H1 (cell line): Measurements from ENCODE around the gene UPK2. TPM values are rescaled to one million over a fixed set of nuclear protein-coding genes. Genes with fewer than 3 reads are reported as not detected.
A peak's percentile ranks its signal among the peaks of the same experiment; 100 is the strongest.

Experiments
- CTCF ChIA-PET: fragments of 300-600 bp; sonication (Branson Sonifier 250); formaldehyde crosslinking; loops from one replicate; lab custom pipeline; 2021; ENCODE audit not compliant: partially characterized antibody; lab: Charles Lee
- POLR2A ChIA-PET: fragments of 300-600 bp; sonication (Branson Sonifier 250); formaldehyde crosslinking; loops from one replicate; lab custom pipeline; 2021; ENCODE audit warnings: inconsistent platforms; ENCODE audit not compliant: partially characterized antibody; lab: Charles Lee
- DNase-seq, 2 experiments: peaks; one replicate each; pipeline versions ENCODE4 v3.0.0 to v3.0.0-alpha.2; 2010 to 2022; ENCODE audit warnings: low spot score in 2 of 2, low read depth in 1 of 2, mixed read lengths in 1 of 2
- FAIRE-seq: peaks from 2 replicates; lab custom pipeline; 2011; peaks lifted over from hg19 to GRCh38; lab: Jason Lieb, UNC
- H2AFZ ChIP-seq: 2 replicates; pipeline ENCODE4 v1.8.1; 2012; ENCODE audit warnings: low read length, inconsistent platforms
- H2AK5ac ChIP-seq: 2 replicates; pipeline ENCODE4 v1.6.1; 2013; ENCODE audit warnings: low read depth, low read length
- H2BK120ac ChIP-seq: replicated peaks from 2 replicates; pipeline ENCODE3; 2013; ENCODE audit warnings: low read depth, low read length, inconsistent platforms
- H2BK12ac ChIP-seq: 2 replicates; pipeline ENCODE4 v1.6.1; 2013; ENCODE audit warnings: low read depth, low read length
- H2BK15ac ChIP-seq: 2 replicates; pipeline ENCODE4 v1.6.1; 2013; ENCODE audit warnings: low read length
- H2BK20ac ChIP-seq: 2 replicates; pipeline ENCODE4 v1.6.1; 2013; ENCODE audit warnings: low read length
- H2BK5ac ChIP-seq: 2 replicates; pipeline ENCODE4 v1.6.1; 2013; ENCODE audit warnings: low read depth, low read length
- H3K14ac ChIP-seq: 2 replicates; pipeline ENCODE4 v1.6.1; 2013; ENCODE audit warnings: inconsistent platforms; ENCODE audit not compliant: insufficient read length
- H3K18ac ChIP-seq: 2 replicates; pipeline ENCODE4 v1.6.1; 2013; ENCODE audit warnings: low read length; ENCODE audit errors: extremely low read depth
- H3K23ac ChIP-seq: 2 replicates; pipeline ENCODE4 v1.6.1; 2013; ENCODE audit warnings: inconsistent platforms; ENCODE audit not compliant: insufficient read length
- H3K23me2 ChIP-seq: 2 replicates; pipeline ENCODE4 v1.6.1; 2013; ENCODE audit warnings: low read depth, low read length
- H3K27ac ChIP-seq: 2 replicates; pipeline ENCODE4 v1.6.1; 2011; ENCODE audit warnings: low read depth, low read length, inconsistent platforms
- H3K27me3 ChIP-seq, 4 experiments: replicated peaks in 1 of 4; 1 replicate in 1 of 4; 2 replicates in 3 of 4; pipeline versions ENCODE4 v1.6.1 to v1.8.1; 2011 to 2013; ENCODE audit warnings: low read length in 3 of 4, mild to moderate bottlenecking in 3 of 4, inconsistent platforms in 2 of 4, mixed read lengths in 2 of 4, moderate library complexity in 1 of 4; ENCODE audit not compliant: control insufficient read depth in 3 of 4, insufficient read depth in 3 of 4; ENCODE audit errors: extremely low read depth in 1 of 4
- H3K36me3 ChIP-seq, 4 experiments: 2 replicates each; pipeline versions ENCODE4 v1.6.1 to v1.8.1; 2011 to 2013; ENCODE audit warnings: mild to moderate bottlenecking in 4 of 4, low read length in 3 of 4, moderate library complexity in 2 of 4, control low read depth in 1 of 4, inconsistent platforms in 1 of 4; ENCODE audit not compliant: insufficient read depth in 4 of 4, control insufficient read depth in 2 of 4
- H3K4ac ChIP-seq: replicated peaks from 2 replicates; pipeline ENCODE3; 2013; ENCODE audit warnings: low read length, low read depth, mixed read lengths, inconsistent platforms; ENCODE audit not compliant: insufficient read length
- H3K4me1 ChIP-seq, 4 experiments: replicated peaks in 1 of 4; 1 replicate in 1 of 4; 2 replicates in 3 of 4; pipeline versions ENCODE4 v1.6.1 to v1.8.1; 2011 to 2013; ENCODE audit warnings: low read length in 3 of 4, inconsistent platforms in 2 of 4, mixed read lengths in 1 of 4; ENCODE audit not compliant: insufficient read depth in 4 of 4, control insufficient read depth in 3 of 4
- H3K4me2 ChIP-seq, 2 experiments: 2 replicates each; pipeline versions ENCODE4 v1.6.1 to v1.8.1; 2011 to 2013; ENCODE audit warnings: low read depth in 2 of 2, low read length in 2 of 2, control low read depth in 1 of 2, inconsistent platforms in 1 of 2, mild to moderate bottlenecking in 1 of 2; ENCODE audit not compliant: insufficient read depth in 1 of 2
- H3K4me3 ChIP-seq, 4 experiments: fragments of 200-600, 300-600 bp in 1 of 4; sonication (generic), shearing (Covaris generic), sonication (Bioruptor Twin) in 1 of 4; 2 replicates each; pipeline versions ENCODE4 v1.5.1 to v1.8.1; 2011 to 2016; ENCODE audit warnings: low read length in 4 of 4, low read depth in 3 of 4, control low read depth in 2 of 4, inconsistent platforms in 2 of 4, mild to moderate bottlenecking in 2 of 4, mixed read lengths in 1 of 4, moderate library complexity in 1 of 4; ENCODE audit not compliant: insufficient read depth in 2 of 4; ENCODE audit errors: extremely low read depth in 1 of 4
- H3K56ac ChIP-seq: replicated peaks from 2 replicates; pipeline ENCODE3; 2013; ENCODE audit warnings: low read depth, mild to moderate bottlenecking, mixed read lengths, low read length, inconsistent platforms; ENCODE audit not compliant: insufficient read length
- H3K79me1 ChIP-seq: 2 replicates; pipeline ENCODE4 v1.6.1; 2013; ENCODE audit warnings: low read depth, low read length, control low read depth
- H3K79me2 ChIP-seq, 2 experiments: 2 replicates each; pipeline versions ENCODE4 v1.6.1 to v1.8.1; 2012 to 2013; ENCODE audit warnings: low read length in 2 of 2, mild to moderate bottlenecking in 2 of 2, inconsistent platforms in 1 of 2; ENCODE audit not compliant: insufficient read depth in 2 of 2, control insufficient read depth in 1 of 2
- H3K9ac ChIP-seq, 4 experiments: replicated peaks in 1 of 4; 1 replicate in 1 of 4; 2 replicates in 3 of 4; pipeline versions ENCODE4 v1.6.1 to v1.8.1; 2011 to 2013; ENCODE audit warnings: low read depth in 3 of 4, low read length in 3 of 4, control low read depth in 2 of 4, mild to moderate bottlenecking in 2 of 4, moderate library complexity in 2 of 4, inconsistent platforms in 1 of 4; ENCODE audit errors: extremely low read depth in 1 of 4
- H3K9me3 ChIP-seq, 2 experiments: 2 replicates each; pipeline versions ENCODE4 v1.6.1 to v1.8.1; 2012 to 2013; ENCODE audit warnings: mild to moderate bottlenecking in 2 of 2, moderate library complexity in 2 of 2, control low read depth in 1 of 2, inconsistent platforms in 1 of 2, low read depth in 1 of 2, low read length in 1 of 2, mixed read lengths in 1 of 2; ENCODE audit not compliant: insufficient read depth in 2 of 2
- H4K20me1 ChIP-seq, 2 experiments: replicated peaks in 1 of 2; 2 replicates each; pipeline versions ENCODE3 to v1.8.1; 2011 to 2013; ENCODE audit warnings: inconsistent platforms in 2 of 2, low read length in 2 of 2, mild to moderate bottlenecking in 1 of 2; ENCODE audit not compliant: insufficient read depth in 2 of 2, control insufficient read depth in 1 of 2
- H4K5ac ChIP-seq: 2 replicates; pipeline ENCODE4 v1.6.1; 2013; ENCODE audit warnings: low read length, low read depth, mixed read lengths, inconsistent platforms; ENCODE audit not compliant: insufficient read length
- H4K8ac ChIP-seq: 2 replicates; pipeline ENCODE4 v1.8.0; 2013; ENCODE audit warnings: mild to moderate bottlenecking, moderate library complexity, low read length, inconsistent platforms; ENCODE audit not compliant: insufficient read depth; ENCODE audit errors: extremely low read depth
- H4K91ac ChIP-seq: replicated peaks from 2 replicates; pipeline ENCODE3; 2013; ENCODE audit warnings: low read length, mixed read lengths, inconsistent platforms; ENCODE audit not compliant: insufficient read length
- CBX5 ChIP-seq: fragments of 300-800, 300-1000 bp; sonication (generic); IDR thresholded peaks from 2 replicates; pipeline ENCODE4 v1.7.1; 2016; ENCODE audit warnings: antibody characterized with exemption, low read length, low read depth
- CREB1 ChIP-seq: IDR thresholded peaks from 2 replicates; pipeline ENCODE4 v1.6.1; 2012; ENCODE audit warnings: inconsistent platforms
- CTBP2 ChIP-seq: IDR thresholded peaks from 2 replicates; pipeline ENCODE4 v1.7.0; 2011; ENCODE audit warnings: borderline replicate concordance, mild to moderate bottlenecking, moderate library complexity, mixed read lengths, low read length; ENCODE audit not compliant: insufficient read depth, insufficient read length
- E2F6 ChIP-seq: IDR thresholded peaks from 2 replicates; pipeline ENCODE4 v1.6.1; 2012; ENCODE audit warnings: inconsistent platforms
- KDM4A ChIP-seq: IDR thresholded peaks from one replicate; pipeline ENCODE4 v1.7.1; 2012; ENCODE audit warnings: low read depth, mild to moderate bottlenecking, moderate library complexity, low read length, inconsistent platforms; ENCODE audit not compliant: severe bottlenecking
- PHF8 ChIP-seq: fragments of 200-600 bp; sonication (generic); conservative IDR thresholded peaks from 2 replicates; pipeline ENCODE4 v1.7.1; 2012; ENCODE audit warnings: low read depth, mild to moderate bottlenecking, inconsistent platforms, low read length, moderate library complexity
- SIRT6 ChIP-seq: IDR thresholded peaks from one replicate; pipeline ENCODE4 v1.7.1; 2012; ENCODE audit warnings: low read length, inconsistent platforms
- SUZ12 ChIP-seq: fragments of 200-600 bp; sonication (generic); IDR thresholded peaks from 2 replicates; pipeline ENCODE4 v1.6.1; 2012; ENCODE audit warnings: mild to moderate bottlenecking, inconsistent platforms, low read length, moderate library complexity, mixed read lengths
- WGBS, 2 experiments: shearing (Covaris generic) in 1 of 2; methylation state at CpG; one replicate each; pipeline versions ENCODE4 v1.1.6 to v1.1.7; 2013 to 2015; ENCODE audit warnings: low lambda C conversion rate in 2 of 2, mixed read lengths in 2 of 2, inconsistent platforms in 1 of 2, low coverage in 1 of 2, missing lambda C conversion rate in 1 of 2; ENCODE audit not compliant: insufficient replicate concordance in 2 of 2, insufficient coverage in 1 of 2, insufficient read length in 1 of 2; ENCODE audit errors: extremely low coverage in 1 of 2, missing lambda C conversion rate in 1 of 2; 5-methylcytosine and 5-hydroxymethylcytosine counted together
- polyA plus RNA-seq, 7 experiments: library from polyadenylated mRNA; depleted of rRNA in 3 of 7; stranded (reverse) in 5 of 7; unstranded in 2 of 7; fragments of >200 nt in 5 of 7; fragments of 200-250 nt in 2 of 7; gene quantifications; 1 replicate in 5 of 7; 2 replicates in 1 of 7; 4 replicates in 1 of 7; pipeline versions ENCODE4 v1.2.1 to v1.2.3, GENCODE V29; 2011 to 2013; ENCODE audit warnings: missing spikeins in 2 of 7, mixed read lengths in 2 of 7
- total RNA-seq: library from RNA; stranded (reverse); fragmentation: NEBNext Ultra II Directional; extraction: Animal tissue kit (Norgen Biotek cat#: 25700); gene quantifications from 2 replicates; pipeline ENCODE4 v1.2.1, GENCODE V29; 2021
- TF ChIP-seq, protein P1 (sequence below): IDR thresholded peaks from 2 replicates; pipeline ENCODE4 v1.6.1; 2012; ENCODE audit warnings: inconsistent platforms

The UPK2 gene
- total and polyA plus RNA-seq, 2 of the 8 experiments (the other 6 are each of a cell fraction or from before 2014, with no cell fraction given), result 0.76 TPM; not detected in 1

DNA sequence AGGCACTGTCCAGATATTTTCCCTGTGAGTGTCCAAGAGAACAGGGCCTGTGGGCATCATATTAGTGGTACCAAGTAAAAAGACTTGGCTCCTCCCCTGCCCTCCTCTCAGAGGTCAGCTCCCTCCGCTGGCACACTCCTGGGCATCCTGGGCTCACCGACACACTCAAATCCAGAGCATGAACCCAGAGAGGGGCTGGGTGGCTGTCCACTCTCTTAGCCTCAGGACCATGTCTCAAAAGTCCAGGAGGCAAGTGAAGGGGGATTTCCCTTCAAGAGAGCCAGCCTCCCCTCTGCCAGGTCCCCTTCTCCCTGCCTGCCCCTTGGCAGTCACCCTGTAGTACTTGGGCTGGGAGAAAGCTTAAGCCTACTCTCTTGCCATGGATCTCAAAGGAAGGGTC is 40.7 kb upstream of the UPK2 start:
- FAIRE-seq (no peak), DNase-seq (no peak)
- H2BK15ac ChIP-seq, result peak overlapping the region; percentile 75; the same call in 1 of the 2 replicates
- no peak overlapping the region; the same call in 1 of the 2 replicates for H4K8ac ChIP-seq
- no peak overlapping the region for H2BK120ac ChIP-seq
- no peak overlapping the region for H3K23ac ChIP-seq
- no peak overlapping the region for H3K4ac ChIP-seq
- H3K79me1 ChIP-seq, result peaks cover 10% of the 10 kb centered on the region
- 0 out of 2 replicates have a peak overlapping the region, but pooled peaks have one; percentile 54 for H2AK5ac ChIP-seq
- ChIA-PET POLR2A (interaction anchor here (0.6 to 10.7 kb wide), 4 partner anchors 20 to 292 kb away, joined by 3 to 101 read pairs (median 32); partner anchors contain the start of gene DDX6), CTCF (interaction anchor here (0.6 to 1.0 kb wide), 2 partner anchors 28 to 32 kb away, joined by 3 to 4 read pairs; partner anchors contain the start of gene CXCR5)
- H3K36me3 ChIP-seq, result no peaks in the 10 kb centered on the region
- peak overlapping the region; percentile 62; the same call in 1 of the 2 replicates for H3K18ac ChIP-seq
- no peaks in the 10 kb centered on the region for H3K27me3 ChIP-seq
- H3K23me2 ChIP-seq, result peaks cover 17% of the 10 kb centered on the region
- H2AFZ ChIP-seq, result no peak overlapping the region
- no peak overlapping the region for H3K14ac ChIP-seq
- H4K91ac ChIP-seq, result peak overlapping the region; percentile 25
- no peak overlapping the region for H3K56ac ChIP-seq
- H4K20me1 ChIP-seq, result no peaks in the 10 kb centered on the region
- no peak overlapping the region for H2BK20ac ChIP-seq
- H3K4me1 ChIP-seq, result peaks cover 18 to 79% (median 73%) of the 10 kb centered on the region in 4 experiments
- no peak overlapping the region for H3K27ac ChIP-seq
- no peaks in the 10 kb centered on the region for H3K9me3 ChIP-seq
- peaks cover 0 to 76% of the 10 kb centered on the region in 2 experiments; a peak in 3 of 4 replicates for H3K79me2 ChIP-seq
- 88% methylated on average over 2 of the region's 2 CpGs; no CpG with 5 or more reads in 1 of the 2 experiments for WGBS, 2 experiments
- H4K5ac ChIP-seq, result no peak overlapping the region
- H3K4me3 ChIP-seq, result no peak overlapping the region
- H2BK5ac ChIP-seq, result peak overlapping the region; percentile 56; the same call in 1 of the 2 replicates
- 0 out of 2 replicates have a peak overlapping the region, but pooled peaks have one; percentile 4 for H2BK12ac ChIP-seq
- H3K9ac ChIP-seq, result no peak overlapping the region
- H3K4me2 ChIP-seq, result no peak overlapping the region
- TF ChIP-seq, protein P1, sequence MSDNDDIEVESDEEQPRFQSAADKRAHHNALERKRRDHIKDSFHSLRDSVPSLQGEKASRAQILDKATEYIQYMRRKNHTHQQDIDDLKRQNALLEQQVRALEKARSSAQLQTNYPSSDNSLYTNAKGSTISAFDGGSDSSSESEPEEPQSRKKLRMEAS, result no peak
- TF ChIP-seq E2F6, result no peak
- no peak for TF ChIP-seq CBX5
- no peak for TF ChIP-seq SUZ12
- no peak for TF ChIP-seq CREB1
- no peak for TF ChIP-seq PHF8
- TF ChIP-seq CTBP2, result no peak
- no peak for TF ChIP-seq KDM4A
- TF ChIP-seq SIRT6, result no peak
